ENCODE results near the gene OPN4. TPM values are rescaled to one million over a fixed set of nuclear protein-coding genes. Genes with fewer than 3 reads are reported as not detected.

Gene OPN4
- total RNA-seq, 1 experiment from 2014 or later = not detected

DNA sequence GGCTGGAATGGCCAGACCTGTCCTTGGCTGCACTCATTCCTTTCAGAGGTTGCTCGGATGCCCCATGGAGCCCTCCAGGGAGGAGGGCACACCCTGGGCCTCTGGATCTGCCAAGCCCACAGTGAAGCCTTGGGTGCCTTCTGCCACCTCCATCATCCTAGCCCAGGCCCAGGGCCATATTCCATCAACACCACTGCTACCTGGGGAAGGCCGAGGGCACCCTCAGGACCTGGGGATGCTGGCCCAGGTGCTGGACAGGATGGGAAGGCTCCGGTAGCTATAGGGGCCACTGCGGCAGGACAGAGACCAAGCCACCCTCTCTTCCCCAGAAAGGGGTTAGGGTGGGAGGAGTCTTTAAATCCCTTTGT is 810 bp downstream of the OPN4 start:
- Histone ChIP-seq H3K27ac (ENCODE audit: low read depth, low read length, poor library complexity, severe bottlenecking) (no peak overlapping the region), H3K4me3 (ENCODE audit: low read depth, low read length, poor library complexity, severe bottlenecking) (no peak overlapping the region), H3K36me3 (ENCODE audit: insufficient read depth, low read length, poor library complexity, severe bottlenecking) (no peaks in the 10 kb centered on the region), H3K9me3 (ENCODE audit: low read depth, low read length, poor library complexity, severe bottlenecking) (no peaks in the 10 kb centered on the region), H3K4me1 (ENCODE audit: insufficient read depth, low read length, poor library complexity, severe bottlenecking) (no peaks in the 10 kb centered on the region), H3K27me3 (replicated peaks; ENCODE audit: insufficient read depth, low read depth, low read length, poor library complexity) (no peaks in the 10 kb centered on the region)
- CTCF ChIA-PET = no interaction called here
- POLR2A ChIA-PET (ENCODE audit: low non-redundant PET) = no interaction called here
- no TSS peak for BruUV-seq (replicated peaks)
- intact Hi-C loops (cut with micrococcal nuclease; ENCODE audit: unreplicated experiment) = no loop called here
- DNase-seq (ENCODE audit: low spot score) = no peak
- TF ChIP-seq, protein P1, sequence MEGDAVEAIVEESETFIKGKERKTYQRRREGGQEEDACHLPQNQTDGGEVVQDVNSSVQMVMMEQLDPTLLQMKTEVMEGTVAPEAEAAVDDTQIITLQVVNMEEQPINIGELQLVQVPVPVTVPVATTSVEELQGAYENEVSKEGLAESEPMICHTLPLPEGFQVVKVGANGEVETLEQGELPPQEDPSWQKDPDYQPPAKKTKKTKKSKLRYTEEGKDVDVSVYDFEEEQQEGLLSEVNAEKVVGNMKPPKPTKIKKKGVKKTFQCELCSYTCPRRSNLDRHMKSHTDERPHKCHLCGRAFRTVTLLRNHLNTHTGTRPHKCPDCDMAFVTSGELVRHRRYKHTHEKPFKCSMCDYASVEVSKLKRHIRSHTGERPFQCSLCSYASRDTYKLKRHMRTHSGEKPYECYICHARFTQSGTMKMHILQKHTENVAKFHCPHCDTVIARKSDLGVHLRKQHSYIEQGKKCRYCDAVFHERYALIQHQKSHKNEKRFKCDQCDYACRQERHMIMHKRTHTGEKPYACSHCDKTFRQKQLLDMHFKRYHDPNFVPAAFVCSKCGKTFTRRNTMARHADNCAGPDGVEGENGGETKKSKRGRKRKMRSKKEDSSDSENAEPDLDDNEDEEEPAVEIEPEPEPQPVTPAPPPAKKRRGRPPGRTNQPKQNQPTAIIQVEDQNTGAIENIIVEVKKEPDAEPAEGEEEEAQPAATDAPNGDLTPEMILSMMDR (conservative IDR thresholded peaks at IDR 0.05; ENCODE audit: low read depth, low read length) = no peak
- TF ChIP-seq EZH2 (IDR thresholded peaks at IDR 0.05; ENCODE audit: borderline replicate concordance, low read depth, low read length, poor library complexity, severe bottlenecking) = no peak

DNA sequence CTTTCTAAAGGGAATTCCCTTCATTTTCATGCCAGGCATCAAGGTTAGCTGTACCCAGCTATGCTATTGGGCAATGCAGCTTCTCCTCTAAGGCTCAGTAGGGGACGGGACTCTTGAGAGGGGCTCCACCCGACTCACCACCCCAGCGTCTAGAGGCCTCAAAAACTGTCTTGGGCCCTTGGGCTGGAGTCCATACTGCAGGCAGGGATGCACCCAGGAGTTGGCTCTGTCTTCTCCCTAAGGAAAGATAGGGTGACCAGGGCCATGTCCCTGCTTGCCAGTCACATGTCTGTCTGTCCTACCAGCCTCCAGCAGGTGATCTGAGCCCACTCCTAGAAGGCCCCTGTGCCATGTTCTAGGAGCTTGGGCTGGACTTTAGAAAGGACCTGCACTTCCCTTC is 1.2 kb downstream of the OPN4 start:
- no peak overlapping the region for H3K27ac ChIP-seq (ENCODE audit: low read depth, low read length, poor library complexity, severe bottlenecking)
- no peaks in the 10 kb centered on the region for H3K4me1 ChIP-seq (ENCODE audit: insufficient read depth, low read length, poor library complexity, severe bottlenecking)
- no peaks in the 10 kb centered on the region for H3K9me3 ChIP-seq (ENCODE audit: low read depth, low read length, poor library complexity, severe bottlenecking)
- H3K36me3 ChIP-seq (ENCODE audit: insufficient read depth, low read length, poor library complexity, severe bottlenecking) = no peaks in the 10 kb centered on the region
- no peak overlapping the region for H3K4me3 ChIP-seq (ENCODE audit: low read depth, low read length, poor library complexity, severe bottlenecking)
- POLR2A ChIA-PET (ENCODE audit: low non-redundant PET) = no interaction called here
- TF ChIP-seq EZH2 (IDR thresholded peaks at IDR 0.05; ENCODE audit: borderline replicate concordance, low read depth, low read length, poor library complexity, severe bottlenecking) = no peak
- TF ChIP-seq, protein P1 (conservative IDR thresholded peaks at IDR 0.05; ENCODE audit: low read depth, low read length) = no peak
- no TSS peak for BruUV-seq (replicated peaks)
- CTCF ChIA-PET = no interaction called here
- intact Hi-C loops (cut with micrococcal nuclease; ENCODE audit: unreplicated experiment) = no loop called here
- DNase-seq (ENCODE audit: low spot score) = no peak
- no peaks in the 10 kb centered on the region for H3K27me3 ChIP-seq (replicated peaks; ENCODE audit: insufficient read depth, low read depth, low read length, poor library complexity)

DNA sequence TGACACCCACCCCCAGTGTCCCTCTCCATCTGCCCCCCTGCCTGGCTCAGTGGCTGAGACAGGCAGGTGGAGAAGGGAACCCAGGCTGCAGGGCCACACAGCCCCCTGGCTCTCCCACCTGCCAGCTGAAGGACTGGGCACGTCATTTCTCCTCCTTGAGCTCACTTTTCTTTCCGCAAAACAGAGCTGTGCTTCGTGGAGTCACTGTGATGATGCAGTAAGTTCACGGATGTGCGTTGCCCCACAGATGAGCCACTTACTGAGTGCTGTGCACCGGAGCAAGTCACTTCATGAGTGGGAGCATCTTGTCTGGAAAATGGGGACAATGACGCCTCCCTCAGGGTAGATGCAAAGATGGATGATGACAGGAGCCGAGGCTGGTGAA is 2.7 kb downstream of the OPN4 start:
- H3K9me3 ChIP-seq (ENCODE audit: low read depth, low read length, poor library complexity, severe bottlenecking) = no peaks in the 10 kb centered on the region
- no peak overlapping the region for H3K4me3 ChIP-seq (ENCODE audit: low read depth, low read length, poor library complexity, severe bottlenecking)
- H3K36me3 ChIP-seq (ENCODE audit: insufficient read depth, low read length, poor library complexity, severe bottlenecking) = no peaks in the 10 kb centered on the region
- CTCF ChIA-PET = interaction anchor here (0.8 kb wide), 1 partner anchor 36 kb away, joined by 6 read pairs; no protein-coding TSS in a partner anchor
- TF ChIP-seq, protein P1 (conservative IDR thresholded peaks at IDR 0.05; ENCODE audit: low read depth, low read length) = no peak
- no peak for TF ChIP-seq EZH2 (IDR thresholded peaks at IDR 0.05; ENCODE audit: borderline replicate concordance, low read depth, low read length, poor library complexity, severe bottlenecking)
- no peak for DNase-seq (ENCODE audit: low spot score)
- BruUV-seq (replicated peaks) = no TSS peak
- no peak overlapping the region for H3K27ac ChIP-seq (ENCODE audit: low read depth, low read length, poor library complexity, severe bottlenecking)
- H3K27me3 ChIP-seq (replicated peaks; ENCODE audit: insufficient read depth, low read depth, low read length, poor library complexity) = no peaks in the 10 kb centered on the region
- POLR2A ChIA-PET (ENCODE audit: low non-redundant PET) = no interaction called here
- intact Hi-C loops (cut with micrococcal nuclease; ENCODE audit: unreplicated experiment) = no loop called here
- H3K4me1 ChIP-seq (ENCODE audit: insufficient read depth, low read length, poor library complexity, severe bottlenecking) = no peaks in the 10 kb centered on the region

Data from A673 (cell line).